ENCODE results near the gene DNAJB4. TPM values are rescaled to one million over a fixed set of nuclear protein-coding genes. Genes with fewer than 3 reads are reported as not detected.

The DNAJB4 gene
- total RNA-seq, 2 donors from 2014 or later, result 41.0 to 59.8 TPM

DNA sequence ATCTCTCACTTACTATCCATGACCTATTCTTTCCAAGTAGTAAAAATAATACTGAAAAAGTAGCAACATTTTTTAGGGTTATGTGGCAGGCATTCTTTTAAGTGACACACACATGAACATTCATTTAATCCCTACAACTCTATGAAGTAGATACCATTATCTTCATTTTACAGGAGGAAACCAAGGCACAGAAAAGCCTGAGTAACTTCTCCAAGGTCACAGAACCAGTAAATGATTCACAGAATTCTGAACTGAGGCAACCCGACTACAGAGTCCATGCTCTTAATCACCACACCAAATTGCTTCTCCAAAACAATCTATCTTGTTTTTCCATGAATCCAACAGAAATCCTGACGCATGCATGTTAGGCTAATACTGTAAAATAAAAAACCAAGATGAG is 43.3 kb upstream of the DNAJB4 start:
- no peak for ATAC-seq (ENCODE audit: insufficient number of reproducible peaks, low FRiP score, low read depth)

DNA sequence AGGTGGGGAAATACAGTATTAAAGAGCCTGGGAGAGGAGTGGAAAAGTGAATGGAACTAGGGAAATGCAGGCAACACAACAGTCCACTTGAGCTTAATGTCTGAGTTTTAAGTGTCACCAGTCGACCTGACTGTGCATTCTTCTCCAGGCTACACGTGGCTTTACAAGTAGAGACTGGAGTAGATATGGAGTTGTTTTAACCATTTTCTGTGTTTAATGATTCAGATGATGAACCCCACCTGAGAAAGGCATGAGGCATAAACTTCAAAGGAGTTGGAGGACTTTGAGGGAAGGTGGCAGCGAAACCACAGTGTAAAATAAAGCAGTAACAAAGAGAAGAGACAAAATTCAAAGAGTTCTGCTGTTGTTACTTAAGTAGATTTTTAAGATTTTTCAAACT is 38.4 kb upstream of the DNAJB4 start:
- Histone ChIP-seq H3K4me1 (ENCODE audit: control insufficient read depth in 1 of 2, low read depth in 2 of 2) (peaks cover 16 to 23% of the 10 kb centered on the region in 2 donors), H3K36me3 (peaks cover 70% of the 10 kb centered on the region), H3K4me3 (no peak overlapping the region), H3K27me3 (replicated peaks; ENCODE audit: insufficient read depth) (no peaks in the 10 kb centered on the region), H3K9me3 (no peaks in the 10 kb centered on the region), H3K27ac (no peak overlapping the region)
- ATAC-seq (ENCODE audit: insufficient number of reproducible peaks, low FRiP score, low read depth) (no peak), DNase-seq (ENCODE audit: low spot score) (no peak)
- TF ChIP-seq, protein P1, sequence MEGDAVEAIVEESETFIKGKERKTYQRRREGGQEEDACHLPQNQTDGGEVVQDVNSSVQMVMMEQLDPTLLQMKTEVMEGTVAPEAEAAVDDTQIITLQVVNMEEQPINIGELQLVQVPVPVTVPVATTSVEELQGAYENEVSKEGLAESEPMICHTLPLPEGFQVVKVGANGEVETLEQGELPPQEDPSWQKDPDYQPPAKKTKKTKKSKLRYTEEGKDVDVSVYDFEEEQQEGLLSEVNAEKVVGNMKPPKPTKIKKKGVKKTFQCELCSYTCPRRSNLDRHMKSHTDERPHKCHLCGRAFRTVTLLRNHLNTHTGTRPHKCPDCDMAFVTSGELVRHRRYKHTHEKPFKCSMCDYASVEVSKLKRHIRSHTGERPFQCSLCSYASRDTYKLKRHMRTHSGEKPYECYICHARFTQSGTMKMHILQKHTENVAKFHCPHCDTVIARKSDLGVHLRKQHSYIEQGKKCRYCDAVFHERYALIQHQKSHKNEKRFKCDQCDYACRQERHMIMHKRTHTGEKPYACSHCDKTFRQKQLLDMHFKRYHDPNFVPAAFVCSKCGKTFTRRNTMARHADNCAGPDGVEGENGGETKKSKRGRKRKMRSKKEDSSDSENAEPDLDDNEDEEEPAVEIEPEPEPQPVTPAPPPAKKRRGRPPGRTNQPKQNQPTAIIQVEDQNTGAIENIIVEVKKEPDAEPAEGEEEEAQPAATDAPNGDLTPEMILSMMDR (IDR thresholded peaks at IDR 0.05), result no peak

More for the DNA sequence above, 43.3 kb upstream of the DNAJB4 start:
- H3K36me3 ChIP-seq, result peaks cover 73% of the 10 kb centered on the region
- H3K27ac ChIP-seq, result no peak overlapping the region
- H3K9me3 ChIP-seq, result no peaks in the 10 kb centered on the region
- H3K4me3 ChIP-seq, result no peak overlapping the region
- no peaks in the 10 kb centered on the region for H3K27me3 ChIP-seq (replicated peaks; ENCODE audit: insufficient read depth)
- H3K4me1 ChIP-seq (ENCODE audit: control insufficient read depth in 1 of 2, low read depth in 2 of 2), result no peaks in the 10 kb centered on the region
- no peak for DNase-seq (ENCODE audit: low spot score)
- TF ChIP-seq, protein P1 (IDR thresholded peaks at IDR 0.05), result no peak

DNA sequence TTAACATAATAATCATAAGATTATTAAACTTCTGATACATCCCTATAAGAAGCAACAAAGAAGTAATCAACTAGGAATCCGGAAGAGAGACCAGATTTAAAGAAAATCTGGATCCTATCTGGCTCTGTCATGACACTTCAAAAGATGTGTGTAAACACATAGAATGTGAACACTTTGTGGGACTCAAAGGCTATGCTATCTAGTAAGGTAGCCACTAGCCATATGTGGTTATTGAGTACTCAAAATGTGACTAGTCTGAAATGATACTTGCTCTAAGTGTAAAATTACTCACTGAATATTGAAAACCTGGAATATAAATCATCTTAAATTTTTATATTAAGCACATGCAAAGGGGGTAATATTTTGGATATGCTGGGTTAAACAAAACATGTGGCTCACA is 34.5 kb upstream of the DNAJB4 start:
- ATAC-seq (ENCODE audit: insufficient number of reproducible peaks, low FRiP score, low read depth), result no peak
- H3K4me3 ChIP-seq, result no peak overlapping the region
- peaks cover 35% of the 10 kb centered on the region for H3K36me3 ChIP-seq
- no peaks in the 10 kb centered on the region for H3K9me3 ChIP-seq
- no peak overlapping the region for H3K27ac ChIP-seq
- TF ChIP-seq, protein P1 (IDR thresholded peaks at IDR 0.05), result no peak
- peaks cover 32 to 35% of the 10 kb centered on the region in 2 donors for H3K4me1 ChIP-seq (ENCODE audit: control insufficient read depth in 1 of 2, low read depth in 2 of 2)
- no peaks in the 10 kb centered on the region for H3K27me3 ChIP-seq (replicated peaks; ENCODE audit: insufficient read depth)
- DNase-seq (ENCODE audit: low spot score), result no peak

DNA sequence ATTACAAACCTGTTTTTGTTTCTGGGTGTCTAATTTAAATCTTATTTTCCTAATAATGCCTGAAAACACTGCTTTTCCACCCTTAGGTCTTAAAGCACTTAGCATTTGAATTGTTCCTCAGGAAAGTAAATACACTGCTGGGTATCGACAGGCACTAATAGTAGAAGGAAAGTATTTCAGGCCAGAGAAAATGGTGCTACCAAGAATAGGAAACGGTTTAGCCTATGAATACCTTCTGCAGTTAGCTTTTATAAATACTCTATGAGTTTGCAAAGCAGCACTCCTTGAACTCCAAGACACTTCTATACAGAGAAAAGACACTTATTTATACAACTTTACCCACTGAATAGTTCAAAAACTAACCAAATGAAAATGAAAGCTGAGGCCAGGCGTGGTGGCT is 32.7 kb upstream of the DNAJB4 start:
- TF ChIP-seq, protein P1 (IDR thresholded peaks at IDR 0.05), result no peak
- Histone ChIP-seq H3K9me3 (no peaks in the 10 kb centered on the region), H3K27ac (no peak overlapping the region), H3K36me3 (peaks cover 19% of the 10 kb centered on the region), H3K4me1 (ENCODE audit: control insufficient read depth in 1 of 2, low read depth in 2 of 2) (peaks cover 49 to 54% of the 10 kb centered on the region in 2 donors), H3K4me3 (no peak overlapping the region), H3K27me3 (replicated peaks; ENCODE audit: insufficient read depth) (no peaks in the 10 kb centered on the region)
- DNase-seq (ENCODE audit: low spot score) (no peak), ATAC-seq (ENCODE audit: insufficient number of reproducible peaks, low FRiP score, low read depth) (no peak)

DNA sequence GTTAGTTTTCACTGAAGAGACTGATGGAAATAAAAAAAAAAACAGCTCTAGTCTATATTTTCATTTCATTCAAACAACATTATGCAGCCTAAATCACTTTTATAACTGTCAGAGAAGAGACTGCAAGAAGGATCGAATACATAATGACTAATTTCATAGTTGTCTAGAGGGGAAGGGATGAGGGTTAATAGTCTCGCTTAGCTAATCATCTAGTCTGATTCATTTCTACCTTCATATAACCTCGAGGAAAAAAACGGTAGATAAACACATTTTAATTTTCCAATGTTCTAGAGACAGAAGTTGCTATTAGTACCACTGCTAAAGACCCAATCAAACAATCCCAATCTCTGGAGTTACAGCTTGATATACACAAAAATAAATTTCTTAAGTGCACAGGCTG is 29.4 kb upstream of the DNAJB4 start:
- Histone ChIP-seq H3K27me3 (replicated peaks; ENCODE audit: insufficient read depth) (no peaks in the 10 kb centered on the region), H3K9me3 (no peaks in the 10 kb centered on the region), H3K36me3 (no peaks in the 10 kb centered on the region), H3K4me1 (ENCODE audit: control insufficient read depth in 1 of 2, low read depth in 2 of 2) (peaks cover 35 to 53% of the 10 kb centered on the region in 2 donors), H3K4me3 (peak overlapping the region; percentile 87), H3K27ac (peak overlapping the region in 1 of 2 donors; percentile 9)
- TF ChIP-seq, protein P1 (IDR thresholded peaks at IDR 0.05), result no peak
- ATAC-seq (ENCODE audit: insufficient number of reproducible peaks, low FRiP score, low read depth) (no peak), DNase-seq (ENCODE audit: low spot score) (no peak)
